ENCODE results near the gene TOP3A.
A peak's percentile ranks its signal among the peaks of the same experiment; 100 is the strongest.

- TF ChIP-seq EZH2phosphoT487 (IDR thresholded peaks at IDR 0.05; ENCODE audit: borderline replicate concordance, low read length) = no peak
- peak; percentile 43 for TF ChIP-seq CTCF (IDR thresholded peaks at IDR 0.05; ENCODE audit: low read depth, low read length, poor library complexity, severe bottlenecking)
Observed at GRCh38 chr17:18319604-18320256, 4.9 kb upstream of the TOP3A start.
